HS-5 (cell line): Measurements from ENCODE around the gene NBEA.

Experiments
- DNase-seq: peaks from one replicate; pipeline ENCODE4 v3.0.0-alpha.2; 2012; ENCODE audit warnings: low read depth

Gene NBEA

GRCh38 chr13:35512271-35512920, 570.3 kb downstream of the NBEA start:
- peak; percentile 63 for DNase-seq

DNA sequence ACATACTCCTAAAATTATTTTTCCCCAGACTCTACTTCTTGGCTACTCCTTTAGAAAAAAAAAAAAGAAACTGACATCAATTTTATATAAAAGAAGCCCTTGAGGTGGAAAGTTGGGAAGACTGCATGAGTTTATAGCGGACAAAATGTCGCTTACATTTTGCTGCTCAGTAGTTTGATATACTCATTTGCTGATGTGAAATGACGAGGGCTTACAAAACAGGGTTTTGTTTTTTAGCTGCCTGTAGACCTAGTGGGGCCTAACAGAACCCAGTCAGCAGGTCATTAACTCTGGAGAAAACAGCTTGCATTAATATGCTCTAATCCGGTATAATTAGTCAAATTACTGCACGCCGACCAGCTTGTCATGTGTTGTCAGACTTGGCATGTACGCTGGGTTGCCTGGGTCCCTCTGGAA, 572.0 kb downstream of the NBEA start:
- DNase-seq, result no peak

DNA sequence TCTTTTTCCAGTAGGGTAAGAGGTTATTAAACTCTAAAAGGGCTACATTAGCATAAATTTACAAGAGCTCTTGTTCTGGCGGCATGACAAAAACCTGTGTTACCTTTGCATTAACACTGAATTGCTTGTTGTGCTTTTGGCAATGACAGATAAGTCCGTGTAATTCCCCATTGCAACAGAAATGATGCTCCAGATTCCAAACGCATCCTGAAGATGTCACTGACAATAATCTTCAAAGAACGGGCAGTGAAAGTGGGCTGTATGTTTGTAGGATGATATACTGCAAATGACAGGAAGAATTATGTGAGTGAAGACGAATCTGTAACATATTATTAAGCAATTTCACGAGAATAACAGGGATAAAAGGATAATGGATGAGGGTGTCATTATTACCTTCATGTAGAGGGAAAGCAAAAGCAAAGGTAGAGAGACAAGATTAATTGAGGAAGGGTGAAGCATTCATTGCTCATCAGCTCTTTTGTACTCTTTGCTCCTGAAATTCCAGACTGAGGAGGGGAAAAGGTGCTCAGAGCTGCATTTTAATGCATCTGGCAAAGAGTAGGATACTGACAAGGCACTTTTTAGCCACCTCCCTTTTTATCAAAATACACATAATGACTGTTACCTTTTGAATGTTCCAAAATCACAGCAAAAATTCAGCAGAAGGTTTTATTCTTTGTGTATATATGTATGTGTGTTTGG, 572.9 kb downstream of the NBEA start:
- DNase-seq, result no peak

DNA sequence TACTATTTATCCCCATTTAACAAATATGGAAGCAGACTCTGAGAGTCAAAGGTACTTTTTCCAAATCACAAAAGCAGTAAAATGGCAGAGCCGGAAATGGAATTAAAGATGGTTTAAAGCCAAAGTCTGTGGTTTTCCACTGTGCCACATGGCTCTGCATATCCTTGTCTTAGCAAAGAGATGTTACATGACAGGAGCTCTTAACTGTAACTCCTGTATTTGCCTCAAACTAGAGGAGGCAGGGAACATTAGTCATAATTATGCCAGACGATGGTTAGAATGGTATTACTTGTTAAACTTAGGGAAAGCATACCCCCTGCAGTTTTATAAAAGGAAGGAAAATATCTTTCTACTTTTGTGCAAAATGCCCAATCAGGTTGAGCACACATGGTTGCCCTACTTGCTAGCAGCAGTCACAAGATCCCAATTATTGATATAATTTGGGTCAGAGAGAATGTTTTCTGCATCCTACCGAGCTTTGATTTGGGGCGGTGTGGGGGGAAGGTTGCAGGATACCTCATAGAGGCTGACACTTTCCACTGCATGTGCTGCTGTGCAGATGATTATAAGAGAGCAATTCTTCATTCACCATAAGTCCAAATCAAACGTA, 576.4 kb downstream of the NBEA start:
- DNase-seq, result no peak

DNA sequence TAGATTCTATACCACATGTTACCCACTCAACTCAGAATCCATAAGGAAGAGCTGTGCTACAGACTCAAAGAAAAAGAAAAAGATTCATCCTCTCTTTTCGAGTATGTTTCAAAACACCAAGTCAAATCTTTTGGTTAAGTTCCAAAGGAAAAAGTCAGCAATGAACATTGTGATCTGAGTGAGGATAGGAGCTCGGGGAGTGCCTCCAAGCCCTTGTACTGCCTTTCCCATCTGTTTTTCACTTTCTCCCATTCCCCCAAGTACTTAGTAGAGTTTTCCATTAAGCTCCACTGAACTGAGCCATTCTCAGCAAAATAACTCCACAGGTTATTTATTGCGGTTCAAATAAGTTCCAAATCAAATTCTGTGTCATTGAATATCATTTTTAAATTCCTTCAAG, 582.1 kb downstream of the NBEA start:
- DNase-seq, result no peak

GRCh38 chr13:35526577-35526976, 584.5 kb downstream of the NBEA start:
- no peak for DNase-seq

- DNase-seq, result no peak
Observed at GRCh38 chr13:35527451-35527850, 585.4 kb downstream of the NBEA start.

DNA sequence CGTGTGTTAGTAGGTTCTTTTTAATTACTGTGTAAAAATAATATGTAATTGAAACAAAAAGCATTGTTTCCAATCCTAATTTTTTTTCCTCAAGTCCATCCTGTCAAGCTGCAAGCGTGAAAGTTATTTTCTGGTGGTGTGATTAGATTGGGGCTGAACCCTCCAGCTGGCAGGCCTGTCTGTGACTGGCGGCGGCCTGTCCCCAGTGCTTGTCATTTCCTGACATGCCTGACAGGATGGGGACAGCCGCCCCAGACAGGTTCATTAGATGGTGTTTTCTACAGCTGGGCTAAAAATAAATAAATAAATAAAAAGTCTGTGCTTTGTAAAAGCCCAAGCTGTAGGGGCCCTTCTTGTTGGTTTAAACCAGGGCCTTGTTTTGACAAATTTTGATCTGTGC, 588.1 kb downstream of the NBEA start:
- DNase-seq, result no peak

DNA sequence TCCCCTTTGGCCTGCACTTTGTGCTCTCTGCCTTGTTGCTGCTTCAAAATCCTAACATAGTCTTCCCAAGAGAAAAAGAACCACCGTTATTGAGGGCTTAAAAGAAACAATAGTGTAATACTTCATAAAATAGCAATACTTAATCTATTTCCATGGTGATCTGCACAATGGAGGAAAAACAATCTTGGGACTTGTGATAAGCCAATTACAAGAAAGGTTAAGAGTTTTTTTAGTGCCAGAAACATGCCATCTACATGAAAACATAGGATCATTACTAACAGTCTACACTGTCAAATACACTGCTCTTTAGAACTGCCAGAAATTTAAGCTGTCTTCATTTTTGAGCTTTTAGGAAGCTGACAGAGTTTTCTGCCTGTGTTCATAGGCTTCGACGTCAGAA, 588.5 kb downstream of the NBEA start:
- no peak for DNase-seq

- no peak for DNase-seq
Observed at GRCh38 chr13:35531526-35531925, 589.5 kb downstream of the NBEA start.

DNA sequence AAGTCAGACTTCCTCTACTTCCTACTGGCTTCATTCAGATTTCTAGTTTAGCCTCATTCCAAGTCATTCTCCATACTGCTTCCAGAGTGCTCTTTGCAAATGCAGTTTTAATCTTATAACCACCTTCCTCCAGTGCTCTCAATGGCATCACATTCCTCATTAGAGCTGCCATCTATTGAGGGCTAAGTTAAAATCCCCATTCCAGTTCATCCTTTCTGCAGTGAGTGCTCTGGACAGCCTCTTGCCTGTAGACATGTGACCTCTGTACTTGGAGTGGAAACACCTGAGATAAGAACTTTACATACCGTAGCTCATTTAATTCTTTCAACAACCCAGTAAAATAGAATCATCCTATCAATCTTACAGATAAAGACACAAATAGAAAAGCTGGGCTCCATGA, 592.3 kb downstream of the NBEA start:
- no peak for DNase-seq

DNA sequence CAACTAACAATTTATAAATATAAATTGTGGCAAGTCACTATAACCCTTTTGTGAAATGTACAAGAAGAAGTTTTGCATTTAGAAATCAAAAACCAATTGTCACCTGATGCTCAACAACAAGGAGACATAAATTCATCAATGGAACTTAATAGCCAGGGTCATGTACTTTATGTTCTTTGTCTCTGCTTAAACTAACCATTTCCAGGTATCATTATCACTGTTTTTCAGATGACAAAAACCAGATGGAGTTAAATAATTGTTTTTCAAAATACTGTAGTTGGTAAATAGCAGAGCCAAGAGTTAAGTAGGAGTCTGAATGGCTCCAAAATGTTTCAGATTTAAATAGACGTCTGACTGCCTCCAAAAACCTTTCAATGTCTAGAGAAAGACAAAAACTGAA, 606.7 kb downstream of the NBEA start:
- DNase-seq, result no peak

DNA sequence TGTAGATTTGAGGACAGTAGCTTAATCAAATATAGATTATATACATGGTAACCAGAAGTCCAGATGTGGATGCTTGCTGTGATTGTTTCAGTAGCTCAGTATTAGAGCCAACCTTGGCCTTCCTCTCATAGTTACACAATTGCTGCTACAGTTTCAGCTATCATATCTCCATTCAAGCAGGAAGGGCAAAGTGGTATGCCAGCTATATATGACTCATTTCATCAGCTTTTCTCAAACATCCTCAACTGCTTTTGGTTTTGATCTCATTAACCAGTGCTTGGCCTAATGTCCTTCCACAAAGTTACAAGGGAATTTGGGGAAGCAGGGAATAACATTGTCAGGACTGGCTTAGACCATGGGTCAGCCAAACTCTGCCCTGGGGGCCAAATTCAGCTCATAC, 607.4 kb downstream of the NBEA start:
- peak; percentile 41 for DNase-seq

- DNase-seq, result peak; percentile 51
Observed at GRCh38 chr13:35552172-35552844, 610.2 kb downstream of the NBEA start.

DNA sequence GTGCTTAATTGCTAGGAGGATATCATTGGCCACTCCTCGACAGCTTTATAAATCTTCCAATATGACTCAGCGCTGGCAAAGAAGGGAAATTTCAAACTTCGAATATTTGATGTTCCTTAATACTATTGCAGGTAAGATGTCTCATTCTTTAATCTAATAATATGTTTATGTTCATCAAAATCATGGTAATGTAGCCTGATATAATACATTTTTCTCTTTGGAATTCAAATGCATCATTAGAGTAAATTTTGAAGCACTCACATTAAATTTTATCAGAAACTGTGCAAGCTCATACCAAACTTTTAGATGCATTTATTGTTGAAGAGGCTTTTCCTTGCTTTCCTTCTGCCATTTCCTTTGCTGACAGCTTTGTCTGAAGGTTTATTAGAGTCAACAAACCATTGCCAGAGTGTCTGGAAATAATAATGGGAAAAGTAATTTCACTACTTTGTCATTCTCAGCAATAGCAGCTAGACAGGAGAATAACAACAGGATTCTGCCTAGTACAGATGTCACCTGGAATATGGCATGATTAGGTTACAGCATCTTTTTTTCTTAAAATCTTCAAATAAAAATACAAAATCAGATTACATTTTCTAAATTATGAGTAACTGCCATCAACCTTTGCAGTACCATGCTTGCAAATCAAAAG, 613.0 kb downstream of the NBEA start:
- DNase-seq, result no peak

GRCh38 chr13:35557475-35557874, 615.4 kb downstream of the NBEA start:
- DNase-seq, result no peak

- no peak for DNase-seq
Observed at GRCh38 chr13:35561540-35561939, 619.5 kb downstream of the NBEA start.

- DNase-seq, result no peak
Observed at GRCh38 chr13:35565273-35565672, 623.2 kb downstream of the NBEA start.

DNA sequence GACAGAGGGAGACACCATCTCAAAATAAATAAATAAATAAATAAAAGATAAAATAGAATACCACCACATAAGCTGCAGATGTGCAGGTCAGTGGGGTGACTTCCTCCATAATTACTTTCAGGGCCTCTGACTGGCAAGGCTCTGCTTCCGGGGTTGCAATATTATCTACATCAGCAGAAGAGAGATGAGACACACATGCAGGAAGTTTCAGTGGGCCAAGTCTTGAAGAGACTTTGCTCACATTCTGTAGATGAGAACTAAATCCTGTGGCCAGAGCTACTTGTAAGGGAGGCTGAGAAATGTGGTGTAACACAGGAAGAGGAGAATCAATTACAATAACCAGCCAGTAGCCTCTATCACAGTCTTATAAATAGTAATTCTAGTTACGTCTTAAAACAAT, 624.3 kb downstream of the NBEA start:
- no peak for DNase-seq

GRCh38 chr13:35567406-35567980, 625.4 kb downstream of the NBEA start:
- no peak for DNase-seq

- DNase-seq, result no peak
Observed at GRCh38 chr13:35573639-35574038, 631.6 kb downstream of the NBEA start.

DNA sequence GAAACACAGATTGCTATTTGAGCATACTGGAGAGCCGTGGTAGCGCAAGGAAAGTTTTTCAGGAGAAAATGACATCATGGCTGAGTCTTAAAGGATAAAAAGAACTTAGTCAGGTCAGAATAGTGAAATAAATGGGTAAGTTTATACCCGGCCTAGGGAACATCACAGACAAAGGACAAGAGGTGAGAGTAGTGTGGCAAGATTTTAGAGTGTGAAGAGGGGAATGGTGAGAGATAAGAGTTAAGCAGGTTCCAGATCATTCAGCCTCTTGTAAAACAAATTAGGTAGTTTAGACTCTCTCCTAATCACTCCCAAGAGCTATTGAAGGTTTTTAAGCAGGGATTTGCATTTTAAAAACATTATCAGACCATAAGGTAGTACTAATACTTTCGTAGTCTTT, 650.4 kb downstream of the NBEA start:
- no peak for DNase-seq
